Amygdala (tissue), 56 donors: ENCODE data around the gene DDX25.
"Not testable (repeated sequence)": the region's sequence is repeated elsewhere in the genome, so short reads cannot be mapped to it uniquely, and the experiment has no call there.

Source experiments
- DNase-seq, 56 donors: peaks; one replicate each; lab custom pipeline; 2025; lab: John Stamatoyannopoulos, UW

Gene DDX25

DNA sequence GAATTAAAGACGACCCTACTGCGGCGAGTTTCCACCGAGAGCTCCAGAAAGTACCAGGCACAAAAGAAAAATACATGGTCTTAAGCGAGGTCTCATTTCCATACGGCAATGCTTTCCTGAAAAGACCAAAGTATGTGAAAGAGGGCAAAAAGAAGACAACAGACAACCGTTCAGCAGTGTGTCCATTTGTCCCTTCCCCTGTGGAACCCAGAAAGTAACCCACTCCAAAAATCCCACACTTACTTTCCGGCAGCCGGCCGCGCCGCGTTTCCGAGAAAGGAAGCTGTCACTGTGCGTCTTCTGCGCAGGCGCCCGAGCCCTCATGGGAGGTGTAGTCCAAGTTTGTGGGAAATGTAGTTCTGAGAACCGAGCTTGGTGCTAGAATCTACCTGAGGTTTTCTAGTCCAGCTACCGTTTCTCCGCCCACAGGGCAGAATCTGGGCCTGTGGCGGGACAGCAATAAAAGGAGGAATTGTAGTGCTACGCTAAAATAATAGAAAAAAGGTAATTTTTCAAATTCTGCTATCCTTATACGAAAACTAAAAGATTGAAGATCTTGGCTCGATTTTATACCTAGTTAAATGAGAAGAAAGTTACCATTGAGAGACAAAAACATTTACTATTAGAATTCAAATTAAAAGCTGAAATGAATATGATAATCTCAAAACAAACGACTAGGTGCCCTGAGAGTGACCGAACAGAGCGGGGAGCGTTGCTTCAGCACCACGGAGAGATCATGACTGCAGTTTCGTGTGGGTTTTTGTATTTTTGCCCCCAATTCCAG lies 1.2 kb upstream of the DDX25 start, which contains the start of gene PUS3:
Gene PUS3, minus strand, starts transcription at position 280 of the 784 bp plus-strand sequence. CDS start 6,922 bp downstream, outside the sequence.
- DNase-seq, result peak; percentile 35 to 94 (median 79)

- DNase-seq, result no peak
Measured at GRCh38 chr11:125904678-125905077, 370 bp downstream of the DDX25 start.

GRCh38 chr11:125910226-125910849 lies 6.0 kb downstream of the DDX25 start:
- DNase-seq, result no peak

- not testable (repeated sequence) for DNase-seq
Measured at GRCh38 chr11:125914601-125915000, 10.3 kb downstream of the DDX25 start.

DNA sequence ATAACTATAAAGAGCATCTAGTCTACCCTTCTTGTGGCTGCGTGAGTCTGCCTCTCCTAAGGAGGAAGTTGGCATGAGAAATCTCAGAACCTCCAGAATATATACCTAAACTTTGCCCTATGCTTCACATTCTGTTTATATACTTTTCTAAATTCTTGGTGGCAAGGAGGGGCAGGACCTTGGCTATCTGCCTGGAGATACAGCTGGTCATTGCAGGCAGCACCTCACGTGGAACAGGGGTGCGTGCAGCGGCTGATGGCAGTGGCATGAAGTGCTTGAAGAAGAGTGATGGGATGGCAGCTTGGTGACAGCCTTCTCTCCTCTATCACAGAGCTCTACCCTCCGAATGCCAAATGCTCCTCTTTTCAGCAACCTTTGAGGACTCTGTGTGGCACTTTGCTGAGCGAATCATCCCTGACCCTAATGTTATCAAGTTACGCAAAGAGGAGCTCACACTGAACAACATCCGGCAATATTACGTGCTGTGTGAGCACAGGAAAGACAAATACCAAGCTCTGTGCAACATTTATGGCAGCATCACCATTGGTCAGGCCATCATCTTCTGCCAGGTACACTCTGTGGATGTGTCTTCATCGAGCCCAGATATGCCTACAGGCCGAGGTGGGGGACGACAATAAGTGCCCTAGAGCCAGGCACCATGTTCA lies 12.5 kb downstream of the DDX25 start:
- DNase-seq, result no peak

GRCh38 chr11:125918140-125918840 lies 14.0 kb downstream of the DDX25 start:
- DNase-seq, result no peak

GRCh38 chr11:125921042-125921441 lies 16.7 kb downstream of the DDX25 start:
- no peak for DNase-seq

DNA sequence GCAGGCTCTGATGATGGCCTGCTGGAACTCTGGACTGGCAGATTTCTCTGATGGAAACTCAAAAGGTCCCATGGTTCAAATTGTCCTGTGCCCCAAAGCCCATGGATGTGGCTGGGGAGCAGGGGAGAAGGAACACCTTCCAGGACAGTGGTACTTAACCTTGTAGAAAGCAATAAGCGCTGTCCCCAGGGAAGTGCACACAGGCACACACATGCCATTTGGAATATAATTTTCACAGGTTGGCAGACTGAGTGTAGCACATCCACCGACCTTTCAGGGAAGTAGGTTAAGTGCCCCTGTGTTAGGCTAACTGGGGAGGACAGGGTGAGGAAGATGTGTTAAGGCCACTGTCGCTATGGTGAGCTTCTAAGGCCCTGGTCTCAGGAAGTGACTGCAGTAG lies 17.8 kb downstream of the DDX25 start:
- DNase-seq, result no peak

DNA sequence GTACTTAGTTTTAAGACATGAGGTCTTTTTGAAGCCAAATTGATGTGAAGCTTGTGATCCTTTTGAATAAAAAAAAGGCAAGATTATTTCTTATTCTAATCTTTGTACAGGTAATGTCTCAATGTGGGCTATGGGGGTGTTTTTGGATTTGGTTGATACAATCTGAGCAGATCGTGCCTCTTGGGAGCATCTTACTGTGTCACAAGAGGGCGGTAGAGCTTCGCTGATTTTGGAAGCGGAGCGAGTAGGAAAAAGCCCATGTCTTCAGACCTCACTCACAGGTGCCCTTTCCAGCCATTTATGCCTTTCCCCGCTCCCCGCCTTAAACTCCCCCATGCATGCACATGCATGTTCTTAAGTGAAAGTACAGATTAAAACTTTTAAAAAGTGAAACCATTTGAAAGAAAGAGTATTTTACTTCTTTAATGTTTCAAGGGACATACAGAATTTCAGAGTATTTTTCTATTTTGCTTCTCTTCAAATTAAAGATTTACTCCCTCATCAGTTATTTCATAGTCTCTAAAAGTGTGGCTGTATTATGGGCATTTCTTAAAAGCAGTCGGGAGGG lies 18.8 kb downstream of the DDX25 start:
- DNase-seq, result peak in 30 of 56 donors; percentile 11 to 75 (median 32)

DNA sequence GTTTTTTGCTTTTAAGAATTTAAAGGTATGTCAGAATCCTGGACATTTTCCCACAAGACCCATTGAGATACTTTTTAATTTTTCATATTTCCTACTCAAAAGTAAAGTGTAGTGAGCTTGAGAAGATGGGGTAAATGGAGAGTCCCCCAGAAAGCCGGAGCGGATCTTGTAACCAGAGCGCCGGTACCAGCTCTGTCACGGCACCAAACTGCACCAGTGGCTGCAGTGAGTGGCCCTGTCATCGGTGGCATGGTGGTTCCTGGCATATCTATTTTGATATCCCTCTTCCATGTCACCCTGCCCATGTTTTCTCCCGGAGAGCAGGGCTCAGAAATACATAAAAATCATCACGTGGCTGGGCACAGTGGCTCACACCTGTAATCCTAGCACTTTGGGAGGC lies 19.3 kb downstream of the DDX25 start:
- no peak for DNase-seq

GRCh38 chr11:125924384-125925007 lies 20.2 kb downstream of the DDX25 start:
- DNase-seq, result no peak

- no peak for DNase-seq
Measured at GRCh38 chr11:125925247-125925740, 21.0 kb downstream of the DDX25 start.

DNA sequence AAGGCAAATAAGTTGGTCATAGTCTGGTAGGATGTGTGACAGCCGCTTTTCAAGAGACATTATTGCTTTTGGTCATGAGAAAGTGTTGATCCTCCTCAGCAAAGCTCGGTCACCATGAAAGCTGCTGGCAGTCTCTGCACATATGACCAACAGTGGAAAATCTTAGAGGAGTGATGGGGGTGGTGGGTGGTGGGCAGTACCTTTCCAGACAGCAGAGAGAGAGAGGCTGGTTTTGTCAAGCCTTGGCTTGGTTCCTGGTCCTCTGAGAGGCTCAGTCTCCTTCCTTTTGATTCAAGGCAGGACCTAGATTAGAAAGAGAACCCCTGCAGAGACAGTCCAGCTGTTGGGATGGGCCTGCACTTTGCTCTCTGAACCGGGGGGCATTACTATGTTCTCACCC lies 21.5 kb downstream of the DDX25 start:
- no peak for DNase-seq

DNA sequence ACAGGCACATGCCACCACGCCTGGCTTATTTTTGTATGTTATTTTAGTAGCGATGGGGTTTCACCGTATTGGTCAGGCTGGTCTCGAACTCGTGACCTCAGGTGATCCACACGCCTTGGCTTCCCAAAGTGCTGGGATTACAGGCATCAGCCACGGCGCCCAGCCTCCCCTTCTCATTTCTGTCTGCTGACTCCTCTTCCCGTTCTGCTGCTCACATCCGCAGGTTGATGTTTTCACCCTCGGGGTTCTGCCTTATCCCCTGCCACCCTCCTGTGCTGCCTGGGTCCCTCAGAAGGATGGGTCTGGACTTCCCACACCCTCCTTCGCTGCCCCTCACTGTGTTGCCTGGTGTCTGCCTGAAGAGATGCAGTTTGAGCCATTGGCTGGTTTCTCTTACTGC lies 22.4 kb downstream of the DDX25 start:
- no peak for DNase-seq

GRCh38 chr11:125929445-125930075 lies 25.3 kb downstream of the DDX25 start:
- DNase-seq, result peak in 6 of 56 donors; percentile 11 to 29 (median 20)

- DNase-seq, result no peak
Measured at GRCh38 chr11:125930076-125930450, 25.8 kb downstream of the DDX25 start.

- no peak for DNase-seq
Measured at GRCh38 chr11:125931116-125931515, 26.8 kb downstream of the DDX25 start.

- DNase-seq, result no peak
Measured at GRCh38 chr11:125931668-125932067, 27.4 kb downstream of the DDX25 start.

- DNase-seq, result no peak
Measured at GRCh38 chr11:125932301-125932700, 28.0 kb downstream of the DDX25 start.
